AG09319 (cell line): ENCODE data around the gene CCDC196.
"Not testable (repeated sequence)": the region's sequence is repeated elsewhere in the genome, so short reads cannot be mapped to it uniquely, and the experiment has no call there.

Experiments
- DNase-seq: peaks from one replicate; pipeline ENCODE4 v3.0.0-alpha.2; 2010; ENCODE audit warnings: low read depth; ENCODE audit errors: extremely low read depth
- TF ChIP-seq, protein P1 (sequence below): IDR thresholded peaks from 2 replicates; pipeline ENCODE4 v1.5.1; 2011; ENCODE audit warnings: low read depth, mild to moderate bottlenecking, inconsistent platforms, low read length, moderate library complexity

The CCDC196 gene

DNA sequence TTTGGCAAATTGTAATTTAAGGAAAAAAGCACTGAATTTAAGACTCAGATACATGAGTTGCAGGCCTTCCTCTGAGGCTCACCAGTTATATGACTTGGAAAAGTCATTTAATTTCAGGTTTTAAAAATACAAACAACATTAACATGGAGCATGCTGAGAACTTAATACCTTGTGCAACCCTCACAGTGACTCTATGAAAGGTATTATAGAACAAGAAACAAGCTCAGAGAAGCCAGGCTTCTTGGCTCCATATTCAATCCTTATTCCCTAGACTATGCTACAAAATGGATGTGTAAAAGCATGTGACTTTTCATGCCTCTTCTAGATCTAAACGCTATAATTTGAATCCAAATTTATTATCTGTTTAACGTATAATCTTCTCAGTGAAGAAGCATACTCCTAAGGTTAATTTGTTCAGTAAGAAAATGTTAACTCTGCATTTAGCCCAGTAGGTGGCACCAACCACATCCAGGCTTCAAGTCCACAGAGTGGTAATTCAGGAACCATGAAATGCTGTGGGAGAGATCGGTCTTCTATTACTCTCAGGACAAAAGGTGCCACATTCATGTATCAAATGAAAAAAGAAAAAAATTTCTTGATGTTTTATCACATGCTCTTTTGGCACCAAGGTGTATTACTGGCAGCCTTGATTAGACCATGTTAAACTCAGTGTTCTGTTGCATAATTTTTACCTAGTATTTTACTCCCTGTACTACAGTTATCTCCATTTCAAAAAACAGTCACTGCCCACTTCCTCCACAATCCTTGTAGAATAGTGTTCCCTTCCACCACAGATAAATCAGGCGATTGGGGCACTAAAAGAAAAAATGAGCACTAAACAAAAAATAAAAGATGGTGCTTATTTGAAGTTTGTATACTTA lies 9.3 kb downstream of the CCDC196 start:
- peak; percentile 41 for DNase-seq
- TF ChIP-seq, protein P1, sequence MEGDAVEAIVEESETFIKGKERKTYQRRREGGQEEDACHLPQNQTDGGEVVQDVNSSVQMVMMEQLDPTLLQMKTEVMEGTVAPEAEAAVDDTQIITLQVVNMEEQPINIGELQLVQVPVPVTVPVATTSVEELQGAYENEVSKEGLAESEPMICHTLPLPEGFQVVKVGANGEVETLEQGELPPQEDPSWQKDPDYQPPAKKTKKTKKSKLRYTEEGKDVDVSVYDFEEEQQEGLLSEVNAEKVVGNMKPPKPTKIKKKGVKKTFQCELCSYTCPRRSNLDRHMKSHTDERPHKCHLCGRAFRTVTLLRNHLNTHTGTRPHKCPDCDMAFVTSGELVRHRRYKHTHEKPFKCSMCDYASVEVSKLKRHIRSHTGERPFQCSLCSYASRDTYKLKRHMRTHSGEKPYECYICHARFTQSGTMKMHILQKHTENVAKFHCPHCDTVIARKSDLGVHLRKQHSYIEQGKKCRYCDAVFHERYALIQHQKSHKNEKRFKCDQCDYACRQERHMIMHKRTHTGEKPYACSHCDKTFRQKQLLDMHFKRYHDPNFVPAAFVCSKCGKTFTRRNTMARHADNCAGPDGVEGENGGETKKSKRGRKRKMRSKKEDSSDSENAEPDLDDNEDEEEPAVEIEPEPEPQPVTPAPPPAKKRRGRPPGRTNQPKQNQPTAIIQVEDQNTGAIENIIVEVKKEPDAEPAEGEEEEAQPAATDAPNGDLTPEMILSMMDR, result peak; percentile 84

DNA sequence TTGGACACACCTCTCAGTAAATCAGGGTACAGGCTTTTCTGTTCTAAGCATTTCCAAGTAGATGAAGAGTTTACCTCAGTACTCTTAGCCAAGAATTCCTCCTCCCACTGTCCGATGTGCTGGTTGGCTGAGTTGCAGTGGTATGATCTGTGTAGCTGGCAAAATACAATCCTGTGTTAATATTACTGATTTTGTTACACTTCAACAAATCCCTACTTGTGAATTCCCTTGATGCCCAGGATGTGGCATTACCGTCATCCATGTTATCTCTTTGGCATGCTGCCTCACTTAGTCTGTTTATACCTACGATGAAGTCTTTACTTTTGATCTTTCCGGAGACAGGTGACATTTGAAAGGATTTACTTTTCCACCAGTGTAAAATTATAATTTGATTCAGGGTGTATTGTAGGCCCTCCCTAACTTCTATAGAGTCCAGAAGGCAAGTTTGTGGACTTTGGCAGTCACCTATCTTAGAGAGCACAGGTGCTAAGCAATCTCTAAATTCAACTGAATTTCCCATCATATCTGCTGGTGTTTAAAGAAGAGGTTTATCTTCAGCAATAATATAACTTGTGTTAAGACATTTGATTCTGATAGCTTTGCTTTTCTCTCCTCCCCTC lies 10.1 kb downstream of the CCDC196 start:
- no peak for DNase-seq
- TF ChIP-seq, protein P1, result no peak

DNA sequence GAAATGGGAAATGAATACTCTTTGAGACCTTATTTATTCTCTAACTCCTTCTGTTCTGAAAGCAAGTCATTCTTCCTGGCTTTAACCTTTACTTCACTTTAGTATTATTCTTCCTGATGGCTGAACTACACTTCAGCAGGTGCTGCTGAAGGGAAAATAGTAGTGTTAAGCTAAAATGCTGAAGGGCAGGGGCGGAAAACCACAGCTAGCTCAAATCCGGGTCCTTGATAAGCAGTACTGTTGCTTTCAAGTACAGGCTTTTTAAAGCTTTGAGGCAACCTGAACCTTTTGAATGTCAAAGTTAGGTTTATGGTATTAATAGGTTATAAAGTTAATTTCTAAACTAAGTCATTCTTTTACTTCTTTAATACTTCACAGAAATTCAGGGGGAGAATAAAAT lies 10.7 kb downstream of the CCDC196 start:
- no peak for DNase-seq
- TF ChIP-seq, protein P1, result no peak

DNA sequence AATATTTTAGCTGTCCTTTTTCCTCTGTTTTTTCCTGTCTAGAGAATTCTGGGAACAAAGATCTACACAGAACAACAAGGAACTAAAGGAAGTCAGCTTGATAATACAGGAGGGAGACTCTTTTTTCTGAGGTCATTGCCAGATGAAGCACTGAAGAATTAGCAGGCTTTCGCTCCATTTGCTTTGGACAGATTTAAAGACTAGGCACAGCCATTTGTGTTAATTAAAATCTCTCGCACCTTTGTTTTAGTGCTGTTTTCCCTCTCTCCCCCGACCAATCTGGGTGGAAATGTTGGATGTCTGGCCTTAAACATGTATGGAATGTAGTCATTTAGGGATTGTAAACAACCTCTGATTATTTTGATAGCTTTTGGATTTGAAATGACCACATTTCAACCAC lies 12.1 kb downstream of the CCDC196 start:
- no peak for DNase-seq
- TF ChIP-seq, protein P1, result no peak

DNA sequence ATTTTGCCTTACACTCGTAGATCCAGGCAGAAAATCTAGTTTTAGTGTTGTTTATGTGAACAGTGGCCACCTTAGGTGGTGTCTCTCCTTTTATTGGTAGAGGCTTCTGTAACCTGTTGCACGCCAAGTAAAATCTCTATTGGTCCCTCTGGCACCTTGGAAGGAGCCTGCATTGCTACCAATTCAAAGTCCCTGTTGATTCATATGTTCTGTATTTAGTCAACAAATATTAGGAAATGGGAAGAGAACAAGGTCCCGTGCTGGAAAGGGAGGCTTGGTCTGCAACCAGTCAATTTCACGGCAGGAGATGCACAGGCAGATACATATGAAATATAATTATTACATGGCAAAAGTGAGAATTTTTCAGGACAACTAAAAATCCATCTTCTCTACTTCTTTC lies 15.4 kb downstream of the CCDC196 start:
- no peak for DNase-seq
- TF ChIP-seq, protein P1, result no peak

DNA sequence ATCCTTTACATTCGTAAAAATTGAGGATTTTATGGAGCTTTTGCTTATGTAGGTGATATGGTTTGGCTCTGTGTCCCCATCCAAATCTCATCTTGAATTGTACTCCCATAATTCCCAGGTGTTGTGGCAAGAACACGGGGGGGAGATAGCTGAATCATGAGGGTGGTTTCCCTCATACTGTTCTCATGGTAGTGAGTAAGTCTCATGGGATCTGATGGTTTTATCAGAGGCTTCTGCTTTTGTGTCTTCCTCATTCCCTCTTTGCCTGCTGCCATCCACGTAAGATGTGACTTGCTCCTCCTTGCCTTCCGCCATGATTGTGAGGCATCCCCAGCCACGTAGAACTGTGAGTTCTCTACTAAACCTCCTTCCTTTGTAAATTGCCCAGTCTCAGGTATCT lies 16.7 kb downstream of the CCDC196 start:
- DNase-seq, result not testable (repeated sequence)

DNA sequence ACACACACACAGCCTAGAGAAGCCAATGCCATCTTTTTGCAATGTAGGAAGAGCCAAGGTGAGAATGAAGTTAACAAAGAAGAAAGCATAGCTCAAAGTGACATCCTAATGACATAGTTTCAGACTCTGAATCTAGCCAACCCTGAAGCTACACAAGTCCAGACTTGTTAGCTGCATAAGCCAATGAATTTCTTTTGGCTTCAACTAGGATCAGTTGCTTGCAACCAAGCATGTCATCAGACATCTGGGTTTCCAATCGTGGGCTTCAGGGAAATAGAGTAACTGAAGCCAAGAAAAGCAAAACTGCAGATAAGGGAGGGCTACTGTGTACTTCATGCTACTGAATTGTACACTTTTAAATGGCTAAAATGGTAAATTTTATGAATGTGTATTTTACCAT lies 17.4 kb downstream of the CCDC196 start:
- TF ChIP-seq, protein P1, result no peak
- peak; percentile 20 for DNase-seq
